Measurements from ENCODE around the gene ELK3. TPM values are rescaled to one million over a fixed set of nuclear protein-coding genes. Genes with fewer than 3 reads are reported as not detected.

Gene ELK3
- total and polyA plus RNA-seq, 2 of the 8 experiments (the other 6 are each of a cell fraction or from before 2014, with no cell fraction given): 3.5 to 14.3 TPM

DNA sequence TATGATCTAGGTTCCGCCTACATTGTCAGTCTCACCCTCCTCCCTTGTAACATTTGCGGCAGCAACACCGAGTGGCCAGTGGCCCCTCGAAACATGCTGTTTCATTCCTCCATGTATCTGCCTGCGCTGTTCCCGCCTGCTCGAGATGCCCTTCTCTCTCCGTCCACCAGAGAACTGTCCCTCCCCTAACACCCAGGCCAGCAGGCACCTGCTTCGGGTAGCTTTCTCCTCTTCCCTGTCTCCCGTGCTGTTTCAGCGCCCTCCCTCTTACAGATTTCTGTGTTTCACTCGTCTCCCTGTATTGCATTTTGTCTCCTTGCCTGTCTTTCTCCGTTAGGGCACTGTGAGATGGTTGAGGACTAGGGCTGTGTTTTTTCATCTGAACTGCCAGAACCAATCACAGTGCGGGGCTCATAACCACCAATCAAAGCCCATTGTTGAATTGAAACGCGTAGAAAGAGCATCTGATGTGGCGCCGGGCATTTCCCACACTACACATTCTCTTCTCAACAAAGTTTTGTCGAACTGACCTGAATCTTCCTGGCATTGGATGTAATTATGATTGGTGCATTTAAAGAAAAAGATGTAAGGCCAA lies 40.9 kb upstream of the ELK3 start:
- Histone ChIP-seq H4K8ac (ENCODE audit: extremely low read depth, insufficient read depth, low read length) (peak overlapping the region; percentile 23; the same call in 1 of the 2 replicates), H3K4me3 (ENCODE audit: extremely low read depth in 1 of 4, insufficient read depth in 2 of 4, low read depth in 3 of 4, low read length in 4 of 4) (no peak overlapping the region), H2BK12ac (ENCODE audit: low read depth, low read length) (0 out of 2 replicates have a peak overlapping the region, but pooled peaks have one; percentile 60), H3K4me2 (ENCODE audit: insufficient read depth in 1 of 2, low read depth in 2 of 2, low read length in 2 of 2) (no peak overlapping the region), H2AK5ac (ENCODE audit: low read depth, low read length) (no peak overlapping the region), H2BK120ac (replicated peaks; ENCODE audit: low read depth, low read length) (no peak overlapping the region), H3K14ac (ENCODE audit: insufficient read length) (no peak overlapping the region), H3K27me3 (replicated peaks in 1 of 4; ENCODE audit: control insufficient read depth in 3 of 4, extremely low read depth in 1 of 4, insufficient read depth in 3 of 4, low read length in 3 of 4) (no peaks in the 10 kb centered on the region), H3K79me2 (ENCODE audit: control insufficient read depth in 1 of 2, insufficient read depth in 2 of 2, low read length in 2 of 2) (no peaks in the 10 kb centered on the region), H4K20me1 (replicated peaks in 1 of 2; ENCODE audit: control insufficient read depth in 1 of 2, insufficient read depth in 2 of 2, low read length in 2 of 2) (no peaks in the 10 kb centered on the region), H3K27ac (ENCODE audit: low read depth, low read length) (no peak overlapping the region), H3K36me3 (ENCODE audit: control insufficient read depth in 2 of 4, insufficient read depth in 4 of 4, low read length in 3 of 4) (no peaks in the 10 kb centered on the region), H3K18ac (ENCODE audit: extremely low read depth, low read length) (no peak overlapping the region), H3K4me1 (replicated peaks in 1 of 4; ENCODE audit: control insufficient read depth in 3 of 4, insufficient read depth in 4 of 4, low read length in 3 of 4) (peaks cover 0 to 2% (median under 1%) of the 10 kb centered on the region in 4 experiments; a peak in 1 of 7 replicates), H2BK15ac (ENCODE audit: low read length) (no peak overlapping the region), H3K23me2 (ENCODE audit: low read depth, low read length) (no peaks in the 10 kb centered on the region; the same call in 1 of the 2 replicates), H2BK20ac (ENCODE audit: low read length) (no peak overlapping the region), H4K5ac (ENCODE audit: insufficient read length, low read depth, low read length) (no peak overlapping the region), H4K91ac (replicated peaks; ENCODE audit: insufficient read length, low read length) (no peak overlapping the region), H2AFZ (ENCODE audit: low read length) (peak overlapping the region; percentile 93), H3K9me3 (ENCODE audit: insufficient read depth in 2 of 2, low read depth in 1 of 2, low read length in 1 of 2) (no peaks in the 10 kb centered on the region), H3K23ac (ENCODE audit: insufficient read length) (no peak overlapping the region), H3K56ac (replicated peaks; ENCODE audit: insufficient read length, low read depth, low read length) (no peak overlapping the region), H2BK5ac (ENCODE audit: low read depth, low read length) (no peak overlapping the region), H3K79me1 (ENCODE audit: low read depth, low read length) (no peaks in the 10 kb centered on the region), H3K4ac (replicated peaks; ENCODE audit: insufficient read length, low read depth, low read length) (no peak overlapping the region), H3K9ac (replicated peaks in 1 of 4; ENCODE audit: extremely low read depth in 1 of 4, low read depth in 3 of 4, low read length in 3 of 4) (no peak overlapping the region)
- CTCF ChIA-PET (ENCODE audit: partially characterized antibody): interaction anchor here (1.6 kb wide), 1 partner anchor 10 kb away, joined by 3 read pairs; no protein-coding TSS in a partner anchor
- no peak for TF ChIP-seq BRCA1 (IDR thresholded peaks at IDR 0.05; ENCODE audit: low read depth, low read length)
- TF ChIP-seq, protein P1, sequence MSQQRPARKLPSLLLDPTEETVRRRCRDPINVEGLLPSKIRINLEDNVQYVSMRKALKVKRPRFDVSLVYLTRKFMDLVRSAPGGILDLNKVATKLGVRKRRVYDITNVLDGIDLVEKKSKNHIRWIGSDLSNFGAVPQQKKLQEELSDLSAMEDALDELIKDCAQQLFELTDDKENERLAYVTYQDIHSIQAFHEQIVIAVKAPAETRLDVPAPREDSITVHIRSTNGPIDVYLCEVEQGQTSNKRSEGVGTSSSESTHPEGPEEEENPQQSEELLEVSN (IDR thresholded peaks at IDR 0.05): peak; percentile 79
- TF ChIP-seq, protein P2, sequence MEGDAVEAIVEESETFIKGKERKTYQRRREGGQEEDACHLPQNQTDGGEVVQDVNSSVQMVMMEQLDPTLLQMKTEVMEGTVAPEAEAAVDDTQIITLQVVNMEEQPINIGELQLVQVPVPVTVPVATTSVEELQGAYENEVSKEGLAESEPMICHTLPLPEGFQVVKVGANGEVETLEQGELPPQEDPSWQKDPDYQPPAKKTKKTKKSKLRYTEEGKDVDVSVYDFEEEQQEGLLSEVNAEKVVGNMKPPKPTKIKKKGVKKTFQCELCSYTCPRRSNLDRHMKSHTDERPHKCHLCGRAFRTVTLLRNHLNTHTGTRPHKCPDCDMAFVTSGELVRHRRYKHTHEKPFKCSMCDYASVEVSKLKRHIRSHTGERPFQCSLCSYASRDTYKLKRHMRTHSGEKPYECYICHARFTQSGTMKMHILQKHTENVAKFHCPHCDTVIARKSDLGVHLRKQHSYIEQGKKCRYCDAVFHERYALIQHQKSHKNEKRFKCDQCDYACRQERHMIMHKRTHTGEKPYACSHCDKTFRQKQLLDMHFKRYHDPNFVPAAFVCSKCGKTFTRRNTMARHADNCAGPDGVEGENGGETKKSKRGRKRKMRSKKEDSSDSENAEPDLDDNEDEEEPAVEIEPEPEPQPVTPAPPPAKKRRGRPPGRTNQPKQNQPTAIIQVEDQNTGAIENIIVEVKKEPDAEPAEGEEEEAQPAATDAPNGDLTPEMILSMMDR (IDR thresholded peaks at IDR 0.05; ENCODE audit: control extremely low read depth in 1 of 3, insufficient read depth in 1 of 3, low read depth in 1 of 3, low read length in 3 of 3): peak in 1 of 3 experiments; percentile 3; a peak in 1 of 4 replicates
- POLR2A ChIA-PET (ENCODE audit: partially characterized antibody): no interaction called here
- WGBS, 2 experiments (ENCODE audit: extremely low coverage in 1 of 2, insufficient coverage in 1 of 2, insufficient read length in 1 of 2, insufficient replicate concordance in 2 of 2, low coverage in 1 of 2, low lambda C conversion rate in 2 of 2, missing lambda C conversion rate in 1 of 2): 90% methylated on average over 16 of the region's 19 CpGs; no CpG with 5 or more reads in 1 of the 2 experiments
- FAIRE-seq (no peak), DNase-seq (ENCODE audit: low read depth in 1 of 2, low spot score in 2 of 2) (no peak)
